GM12892 (cell line): ENCODE results near the gene YY1.

Source experiments
- DNase-seq: peaks from one replicate; pipeline ENCODE4 v3.0.0; 2011; ENCODE audit not compliant: insufficient read length
- FAIRE-seq: peaks from 2 replicates; lab custom pipeline; 2011; peaks lifted over from hg19 to GRCh38; lab: Jason Lieb, UNC
- POLR2A ChIP-seq: IDR thresholded peaks from 2 replicates; pipeline ENCODE4 v1.6.1; 2011; ENCODE audit warnings: low read depth, low read length, control low read depth
- POLR2AphosphoS5 ChIP-seq: IDR thresholded peaks from 2 replicates; pipeline ENCODE4 v1.6.1; 2011; ENCODE audit warnings: low read depth, low read length, control low read depth
- TAF1 ChIP-seq: IDR thresholded peaks from 2 replicates; pipeline ENCODE4 v1.6.1; 2011; ENCODE audit warnings: low read depth, mild to moderate bottlenecking, control low read depth, low read length, borderline replicate concordance

Gene YY1

GRCh38 chr14:100297320-100298300 is 58.7 kb downstream of the YY1 start:
- no peak for TF ChIP-seq POLR2A
- no peak for TF ChIP-seq TAF1
- no peak for TF ChIP-seq POLR2AphosphoS5
- DNase-seq: peak; percentile 86
- peak; percentile 98 for FAIRE-seq

GRCh38 chr14:100298551-100299237 is 59.8 kb downstream of the YY1 start:
- FAIRE-seq (no peak), DNase-seq (no peak)

GRCh38 chr14:100299238-100299560 is 60.3 kb downstream of the YY1 start:
- no peak for TF ChIP-seq POLR2A
- TF ChIP-seq POLR2AphosphoS5: no peak
- TF ChIP-seq TAF1: no peak
- FAIRE-seq (no peak), DNase-seq (no peak)

More at GRCh38 chr14:100298551-100299237, 59.8 kb downstream of the YY1 start:
- TF ChIP-seq TAF1: no peak
- TF ChIP-seq POLR2A: no peak
- TF ChIP-seq POLR2AphosphoS5: no peak

GRCh38 chr14:100302616-100303015 is 63.7 kb downstream of the YY1 start:
- FAIRE-seq (no peak), DNase-seq (no peak)
- no peak for TF ChIP-seq POLR2AphosphoS5
- TF ChIP-seq POLR2A: no peak

GRCh38 chr14:100303179-100303578 is 64.2 kb downstream of the YY1 start:
- no peak for DNase-seq
- FAIRE-seq: peak; percentile 30
- TF ChIP-seq POLR2AphosphoS5 (no peak), TAF1 (no peak), POLR2A (no peak)

- FAIRE-seq (peak; percentile 62), DNase-seq (no peak)
- no peak for TF ChIP-seq POLR2AphosphoS5
- TF ChIP-seq TAF1: no peak
- no peak for TF ChIP-seq POLR2A
These were observed 65.0 kb downstream of the YY1 start for GRCh38 chr14:100303925-100304324.

- TF ChIP-seq POLR2AphosphoS5: no peak
- DNase-seq (no peak), FAIRE-seq (no peak)
These were observed 65.9 kb downstream of the YY1 start for GRCh38 chr14:100304825-100305323.

- peak; percentile 58 for FAIRE-seq
- DNase-seq: no peak
- no peak for TF ChIP-seq POLR2A
- TF ChIP-seq TAF1: no peak
- no peak for TF ChIP-seq POLR2AphosphoS5
These were observed 66.6 kb downstream of the YY1 start for GRCh38 chr14:100305324-100306100.

- FAIRE-seq (peak; percentile 92), DNase-seq (peak; percentile 95)
- TF ChIP-seq POLR2A (peak; percentile 56; the same call in 1 of the 2 replicates), TAF1 (no peak)
These were observed 67.4 kb downstream of the YY1 start, which contains the start of gene SLC25A29 for GRCh38 chr14:100306101-100306997. SLC25A29 (minus strand) TSS chr14:100306444; CDS start chr14:100306232, 212 bp downstream.

- no peak for TF ChIP-seq TAF1
- TF ChIP-seq POLR2A: no peak
- TF ChIP-seq POLR2AphosphoS5: no peak
- no peak for DNase-seq
- FAIRE-seq: no peak
These were observed 68.2 kb downstream of the YY1 start for GRCh38 chr14:100306998-100307765.
